GM18519 (cell line): Measurements from ENCODE around the gene SPECC1L.
"Not testable (repeated sequence)": the region's sequence is repeated elsewhere in the genome, so short reads cannot be mapped to it uniquely, and the experiment has no call there.

Source experiments
- ATAC-seq: cut with Tn5 transposase; IDR thresholded peaks from one replicate; pipeline ENCODE4 v1.9.1; 2021; ENCODE audit warnings: mild to moderate bottlenecking, moderate library complexity; ENCODE audit not compliant: unreplicated experiment, low FRiP score

Gene SPECC1L

DNA sequence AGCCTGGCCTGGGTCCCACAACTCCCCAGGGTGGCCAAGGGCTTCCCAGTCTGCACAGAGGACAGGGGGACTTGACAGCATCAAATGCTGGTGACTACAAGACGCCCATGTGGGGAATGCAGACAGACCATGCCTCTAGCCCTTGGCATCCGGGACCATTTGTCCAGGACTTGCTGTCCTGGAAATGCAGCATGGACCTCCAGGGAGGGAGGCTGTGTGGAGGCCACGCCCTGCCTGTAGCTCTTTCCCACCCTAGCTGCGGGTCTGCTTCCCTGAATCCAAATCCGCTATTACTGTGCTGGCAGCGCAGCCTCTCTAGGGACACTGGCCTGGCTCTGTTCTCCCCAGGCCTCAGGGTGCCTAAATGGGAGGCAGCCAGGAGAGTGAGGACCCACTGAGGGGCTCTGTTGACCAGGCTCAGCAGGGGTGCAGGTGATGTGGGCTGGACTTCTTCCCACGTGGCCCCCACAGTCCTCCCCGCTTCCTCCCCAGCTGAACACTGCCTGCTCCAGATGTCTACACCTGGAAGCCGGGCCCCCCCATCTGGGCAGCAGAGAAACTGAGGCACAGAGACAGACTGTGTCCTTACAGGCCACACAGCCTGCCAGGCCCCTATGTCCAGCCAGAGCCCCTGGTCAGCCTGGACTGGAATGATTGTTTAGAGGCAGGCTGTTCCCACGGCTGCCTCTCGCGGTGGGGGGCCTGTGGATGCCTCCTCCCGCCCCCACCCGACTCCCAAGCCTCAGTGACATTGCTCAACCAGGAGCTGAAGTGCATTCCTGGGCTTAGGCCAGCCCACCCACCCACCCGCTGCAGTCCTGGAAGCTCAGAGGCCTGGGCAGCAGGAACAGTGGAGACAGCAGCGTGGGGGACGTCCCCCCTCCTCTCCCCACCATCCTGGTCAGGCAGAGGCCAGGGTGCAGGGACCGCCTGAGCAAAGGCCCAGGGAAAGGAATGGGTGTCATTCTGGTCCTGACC lies 24.8 kb upstream of the SPECC1L start:
- ATAC-seq, result not testable (repeated sequence)

DNA sequence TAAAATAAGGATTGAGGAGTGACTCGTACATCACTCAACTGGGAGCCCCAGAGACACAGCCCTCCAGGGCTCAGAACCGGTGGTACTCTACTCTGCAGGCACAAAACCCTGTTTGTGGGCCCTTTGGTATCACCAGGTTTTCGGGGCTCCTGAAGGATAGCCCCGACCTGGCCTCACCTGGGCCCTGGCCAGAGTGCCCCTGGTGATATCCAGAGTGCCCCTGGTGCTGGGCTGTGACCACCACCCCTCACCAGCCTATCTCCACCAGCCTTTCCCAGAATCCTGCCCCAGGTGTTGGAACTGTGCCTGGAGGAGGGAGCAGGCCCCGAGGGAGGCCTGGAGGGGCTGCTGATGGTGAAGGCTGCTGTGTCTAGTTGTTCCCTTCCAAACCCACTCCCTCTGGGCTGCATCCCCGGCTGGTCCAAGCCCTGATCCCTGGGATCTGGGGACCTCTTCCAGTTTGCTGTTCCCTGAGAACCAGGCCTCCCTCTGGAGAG lies 23.6 kb upstream of the SPECC1L start:
- no peak for ATAC-seq

DNA sequence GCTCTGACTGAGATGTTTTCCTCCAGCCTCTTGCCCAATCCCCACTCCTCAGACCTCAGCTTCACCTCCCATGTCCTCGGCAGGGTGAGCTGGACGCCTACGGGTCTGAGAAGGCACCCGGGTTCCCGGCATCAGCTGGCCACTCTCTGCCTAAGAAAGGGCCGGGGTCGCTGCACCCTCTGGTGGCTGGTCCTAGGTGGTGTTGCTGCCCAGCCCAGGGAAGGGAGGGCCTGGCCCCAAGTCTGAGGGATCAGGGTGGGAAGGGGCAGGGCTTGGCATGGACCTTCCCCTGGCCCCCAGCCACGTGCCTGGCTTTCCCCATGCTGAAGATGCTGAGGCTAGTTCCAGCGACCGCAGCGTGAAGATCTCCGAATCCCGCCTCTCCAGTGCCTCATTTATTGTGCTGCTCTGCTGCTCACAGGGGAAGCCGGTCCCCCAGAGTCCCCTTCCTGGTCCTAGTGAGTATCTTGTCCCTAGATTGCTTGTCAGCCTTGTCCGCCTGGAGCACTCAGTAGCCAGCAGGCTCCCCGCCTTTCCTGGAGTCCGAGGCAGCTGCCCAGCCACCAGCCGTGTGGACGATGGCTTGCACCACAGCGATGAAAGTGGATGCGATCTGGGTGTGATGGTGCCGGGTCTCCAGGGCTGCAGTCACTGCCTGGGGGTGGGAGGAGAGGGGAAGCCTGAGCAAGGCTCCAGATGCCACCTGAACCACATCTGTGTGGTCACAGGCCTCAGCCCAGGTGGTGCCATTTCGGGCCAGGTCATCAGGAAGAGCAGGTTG lies 22.9 kb upstream of the SPECC1L start:
- ATAC-seq, result no peak

DNA sequence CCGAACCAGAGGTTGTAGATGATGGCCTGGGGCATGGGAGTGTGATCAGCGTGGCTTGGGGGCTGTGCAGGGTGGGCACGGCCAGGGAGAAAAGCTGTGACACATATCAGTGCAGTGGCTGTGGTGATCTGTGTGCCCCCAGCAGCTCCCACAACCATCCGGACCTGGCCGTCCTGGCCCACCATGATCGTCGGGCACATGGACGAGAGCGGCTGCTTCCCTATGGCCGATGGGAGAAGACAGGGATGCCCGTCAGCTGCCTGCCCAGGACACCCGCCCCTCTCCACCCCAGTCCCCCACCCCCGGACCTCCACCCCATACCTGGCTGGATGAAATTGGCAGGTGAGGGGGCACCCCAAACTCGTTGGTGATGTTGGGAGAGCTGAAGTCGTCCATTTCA lies 22.0 kb upstream of the SPECC1L start:
- not testable (repeated sequence) for ATAC-seq

DNA sequence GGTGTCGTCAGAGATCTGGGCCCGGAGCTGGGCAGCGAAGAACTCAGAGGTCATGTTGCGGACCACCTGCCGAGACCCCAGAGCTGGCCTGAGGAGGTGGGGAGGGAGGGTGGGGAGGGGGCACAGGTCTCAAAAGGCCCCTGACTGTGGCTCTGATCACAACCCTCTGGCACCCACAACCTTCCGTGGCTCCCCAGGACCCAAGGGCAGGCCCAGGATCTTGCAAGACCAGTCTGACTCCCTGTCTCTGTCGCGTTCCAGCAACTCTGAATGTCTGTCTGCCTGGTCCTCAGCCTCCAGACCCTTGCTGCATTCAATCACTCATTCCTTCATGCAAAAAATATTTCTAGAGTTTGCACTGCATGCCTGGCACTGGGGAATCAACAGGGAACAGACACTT lies 21.2 kb upstream of the SPECC1L start:
- ATAC-seq, result not testable (repeated sequence)

DNA sequence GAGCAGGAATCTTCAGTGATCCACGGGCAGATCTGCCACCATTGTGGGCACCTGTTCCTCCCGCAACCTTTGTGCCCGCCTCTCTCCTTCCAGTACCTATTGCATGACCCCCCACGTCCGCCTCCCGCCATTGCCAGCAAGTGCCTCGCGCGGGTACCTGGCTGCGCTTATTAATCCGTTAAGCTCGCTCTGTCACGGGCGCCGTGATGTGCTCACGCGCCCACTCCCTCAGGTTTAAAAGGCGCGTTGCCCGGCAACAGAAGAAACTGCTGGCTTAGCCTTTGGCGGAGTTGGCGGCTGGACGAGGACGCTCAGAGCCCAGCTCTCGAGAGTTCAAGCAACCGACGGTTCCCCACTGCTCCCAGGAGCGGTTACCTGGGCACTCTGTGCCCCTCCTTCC lies 19.3 kb upstream of the SPECC1L start:
- ATAC-seq, result not testable (repeated sequence)

DNA sequence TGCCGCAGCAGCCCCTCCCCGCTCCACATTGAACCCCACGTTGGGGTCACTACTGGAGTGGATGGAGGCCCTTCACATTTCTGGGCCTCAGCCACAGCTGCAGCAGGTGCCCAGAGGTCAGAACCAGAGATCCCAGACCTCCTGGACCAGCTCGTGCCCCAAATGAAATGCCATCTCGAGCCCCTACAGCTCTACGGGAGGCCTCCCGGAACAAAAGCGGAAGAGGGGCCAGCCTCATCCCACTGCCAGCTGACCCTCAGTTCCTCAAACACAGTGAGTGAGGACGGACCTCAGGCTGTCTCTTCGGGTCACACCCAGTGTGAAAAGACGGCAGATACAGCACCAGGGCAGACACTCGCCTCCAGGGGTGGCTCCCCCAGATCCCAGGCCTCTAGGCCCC lies 17.5 kb upstream of the SPECC1L start:
- ATAC-seq, result not testable (repeated sequence)

DNA sequence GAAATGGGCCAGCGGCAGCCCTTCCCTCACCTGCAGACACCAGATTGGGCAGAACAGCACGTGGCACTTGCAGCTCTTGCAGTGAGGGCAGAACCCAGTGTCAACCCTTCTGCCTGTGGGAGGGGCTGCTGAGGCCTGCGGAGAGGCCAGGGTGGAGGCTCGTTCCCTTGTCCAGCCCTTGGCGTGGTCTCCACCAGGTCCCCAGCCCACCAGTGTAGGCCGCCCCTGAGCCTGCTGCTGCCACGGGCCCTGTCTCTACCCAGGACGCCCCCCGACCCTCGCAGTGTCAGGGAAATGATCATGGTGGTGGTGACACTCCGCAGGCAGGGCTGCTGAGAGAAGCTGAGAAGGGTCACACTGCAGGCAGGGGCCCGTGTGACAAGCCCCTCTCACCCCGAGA lies 14.5 kb upstream of the SPECC1L start:
- not testable (repeated sequence) for ATAC-seq

DNA sequence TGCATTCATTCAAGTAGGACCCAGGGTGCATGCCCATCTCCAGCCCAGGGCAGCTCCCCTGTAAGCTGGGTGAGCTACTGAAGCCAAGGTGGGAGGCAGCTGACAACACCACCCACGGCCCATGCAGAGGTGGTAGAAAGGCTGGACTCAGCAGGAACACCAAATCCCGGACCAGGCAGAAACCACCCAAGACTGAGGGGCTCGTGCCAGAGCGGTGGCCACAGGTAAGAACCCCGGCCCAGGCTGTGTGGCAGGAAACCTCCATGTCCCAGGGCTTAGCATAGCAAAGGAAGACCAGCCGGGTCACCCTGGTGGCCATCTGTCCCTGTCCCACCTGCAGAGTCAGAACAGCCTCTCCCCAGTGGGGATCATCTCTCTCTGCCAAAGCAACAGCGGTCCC lies 13.9 kb upstream of the SPECC1L start:
- ATAC-seq, result not testable (repeated sequence)

DNA sequence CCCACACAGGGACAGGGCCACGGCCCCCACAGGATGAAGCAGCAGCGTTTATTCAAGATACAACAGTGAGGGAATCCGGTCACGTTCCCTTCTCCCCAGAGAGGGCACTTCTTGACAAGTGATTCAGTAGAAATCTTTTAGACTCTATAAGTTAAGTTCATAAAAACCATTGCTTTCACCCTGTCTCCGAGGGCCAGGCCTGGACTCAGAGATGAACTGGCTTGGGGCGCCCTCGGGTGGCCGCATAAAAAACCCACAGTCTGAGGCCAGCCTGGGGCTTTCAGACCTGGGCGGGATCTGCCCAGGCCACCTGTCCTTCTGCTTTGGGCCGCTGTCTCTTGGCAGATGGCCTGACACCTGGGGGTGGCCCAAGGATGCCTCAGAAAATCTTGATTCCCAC lies 11.2 kb upstream of the SPECC1L start:
- ATAC-seq, result not testable (repeated sequence)

DNA sequence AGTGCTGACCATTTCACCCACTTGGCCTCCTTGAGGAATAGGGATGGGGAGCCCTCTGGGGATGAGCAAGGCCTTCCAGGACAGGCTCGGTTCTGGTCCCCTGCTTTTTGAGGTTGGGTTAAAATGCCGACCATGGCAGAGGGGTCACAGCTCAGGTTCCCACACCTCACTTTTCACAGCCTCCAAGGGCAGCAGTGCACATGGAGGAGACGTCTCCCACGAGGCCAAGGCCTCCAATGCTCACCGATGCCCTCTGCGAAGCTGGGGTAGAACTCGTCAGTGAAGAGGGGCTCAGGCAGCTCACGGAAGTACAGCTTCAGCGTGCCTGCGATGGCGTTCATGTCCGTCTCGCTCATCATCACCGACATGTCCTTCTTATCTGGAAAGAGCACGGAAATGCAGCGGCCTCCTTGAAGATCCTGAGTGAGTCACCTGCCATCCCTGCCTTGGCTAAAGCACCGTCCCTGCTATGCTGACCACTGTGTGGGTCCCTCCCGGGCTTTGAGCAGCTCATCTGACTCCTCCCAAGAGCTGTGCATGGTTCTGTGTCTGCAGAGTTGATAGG lies 8.4 kb upstream of the SPECC1L start:
- not testable (repeated sequence) for ATAC-seq

DNA sequence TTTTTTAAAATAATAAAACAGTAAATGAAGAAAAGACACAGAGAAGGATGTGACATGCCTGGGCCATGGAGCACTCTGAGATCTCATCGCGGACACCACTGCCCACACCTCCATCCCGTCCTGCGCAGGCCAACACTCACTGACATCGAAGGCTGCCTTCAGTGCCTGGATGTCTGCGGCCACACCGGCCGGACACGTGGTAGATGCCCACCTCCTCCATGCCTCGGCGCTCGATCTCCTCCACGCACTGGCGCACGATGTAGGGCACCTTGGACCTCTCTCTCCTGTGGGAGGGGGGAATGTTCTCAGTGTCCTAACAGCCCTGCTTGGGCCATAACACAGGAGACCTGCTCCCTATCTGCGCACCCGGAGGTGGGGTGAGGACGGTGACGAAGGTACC lies 7.2 kb upstream of the SPECC1L start:
- not testable (repeated sequence) for ATAC-seq

DNA sequence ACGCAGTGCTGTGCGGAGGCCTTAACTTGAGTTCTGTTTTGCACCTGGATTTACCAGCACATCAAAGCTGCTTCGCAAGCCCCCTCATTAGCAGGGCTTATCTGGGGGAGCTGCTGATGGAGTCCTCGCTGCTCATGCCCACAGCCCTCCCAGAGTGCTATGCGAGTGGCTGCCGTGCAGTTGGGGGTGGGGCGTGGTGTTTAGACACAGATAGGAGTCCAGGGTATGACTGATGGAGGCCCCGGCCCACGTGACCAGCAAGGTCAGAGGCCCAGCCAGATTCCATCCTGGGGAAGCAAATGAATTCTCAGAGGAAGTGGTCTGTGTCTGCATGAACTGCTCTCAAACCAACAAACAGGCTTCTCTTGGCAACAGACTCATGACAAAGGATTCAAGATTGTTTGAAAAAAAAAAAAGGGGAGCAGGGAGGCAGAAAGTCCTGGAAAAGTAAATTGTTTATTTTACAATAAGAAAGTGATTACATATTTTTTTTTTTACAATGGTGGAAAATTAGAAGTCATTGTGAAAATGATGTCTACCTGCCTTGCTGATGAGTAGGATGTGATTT lies 6.2 kb upstream of the SPECC1L start:
- not testable (repeated sequence) for ATAC-seq

DNA sequence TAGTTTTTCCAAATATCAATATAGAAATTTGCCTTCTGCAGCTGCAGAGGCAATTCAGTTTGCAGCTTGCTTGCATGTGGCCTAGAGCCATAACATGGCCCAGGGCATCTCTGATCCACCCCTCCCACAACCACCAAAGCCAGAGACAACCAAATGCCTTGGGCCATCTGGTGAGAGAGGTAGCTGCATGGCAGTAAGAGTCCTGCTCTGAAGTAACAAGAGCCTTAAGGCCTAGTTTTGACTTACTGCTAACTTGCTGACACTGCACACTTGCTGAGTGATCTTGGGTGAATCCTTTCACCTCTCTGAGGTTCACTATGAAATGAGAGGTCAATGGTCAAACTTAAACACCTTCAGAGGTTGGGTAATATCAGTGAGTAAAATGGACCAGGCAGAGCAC lies 4.9 kb upstream of the SPECC1L start:
- no peak for ATAC-seq

DNA sequence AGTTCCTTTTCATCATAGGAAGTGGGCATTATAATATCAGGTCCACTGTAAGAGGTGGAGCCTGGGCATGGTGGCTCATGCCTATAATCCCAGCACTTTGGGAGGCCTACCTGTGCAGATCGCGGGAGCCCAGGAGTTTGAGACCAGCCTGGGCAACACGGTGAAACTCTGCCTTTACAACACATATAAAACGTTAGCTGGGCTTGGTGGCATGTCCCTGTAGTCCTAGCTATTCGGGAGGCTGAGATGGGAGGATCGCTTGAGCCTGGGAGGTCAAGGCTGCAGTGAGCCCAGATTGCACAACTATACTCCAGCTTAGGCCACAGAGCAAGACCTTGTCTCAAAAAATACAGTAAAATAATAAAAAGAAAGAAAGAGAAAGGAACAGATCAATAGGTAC lies 4.1 kb upstream of the SPECC1L start:
- ATAC-seq, result not testable (repeated sequence)

DNA sequence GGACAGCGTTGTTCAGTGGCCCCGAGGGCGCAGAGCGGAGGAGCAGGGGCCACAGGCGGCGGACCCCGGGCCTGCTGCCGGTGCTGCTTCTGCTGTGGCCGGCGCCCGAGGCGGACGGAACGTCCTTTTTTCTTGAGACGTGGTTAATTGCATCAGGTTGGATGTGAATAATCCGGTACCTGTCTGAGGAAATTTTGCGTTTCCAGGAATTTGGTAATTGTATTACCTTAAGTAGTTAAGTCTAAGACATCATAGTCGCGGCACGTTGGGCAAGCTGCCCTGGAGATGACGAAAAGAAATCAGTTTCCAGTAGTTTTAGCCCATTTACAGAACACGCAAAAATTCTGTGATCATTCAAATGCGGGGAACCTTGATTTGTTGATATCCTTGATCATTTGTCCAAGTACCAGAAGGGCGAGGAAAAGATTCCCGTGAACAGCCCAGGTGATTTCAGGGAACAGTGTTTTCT lies 789 bp downstream of the SPECC1L start:
- ATAC-seq, result no peak

DNA sequence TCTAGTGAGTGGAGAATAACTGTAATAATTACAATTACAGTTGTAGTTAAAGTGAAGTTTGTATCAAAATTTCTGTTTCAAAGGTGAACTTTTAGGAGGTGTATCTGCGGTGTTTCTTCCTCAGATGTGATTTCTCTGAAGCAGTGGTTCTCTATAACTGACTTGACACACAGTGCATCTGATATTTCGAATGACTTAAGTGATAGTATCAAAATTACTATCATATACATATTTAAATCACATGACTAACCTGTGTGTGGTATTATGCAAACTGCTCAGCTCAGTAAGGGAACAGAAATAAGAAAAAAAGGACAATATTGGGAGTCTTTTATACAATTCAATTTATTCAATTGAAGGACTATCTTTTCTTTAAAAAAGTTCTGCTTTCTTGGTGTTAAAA lies 2.4 kb downstream of the SPECC1L start:
- ATAC-seq, result not testable (repeated sequence)

DNA sequence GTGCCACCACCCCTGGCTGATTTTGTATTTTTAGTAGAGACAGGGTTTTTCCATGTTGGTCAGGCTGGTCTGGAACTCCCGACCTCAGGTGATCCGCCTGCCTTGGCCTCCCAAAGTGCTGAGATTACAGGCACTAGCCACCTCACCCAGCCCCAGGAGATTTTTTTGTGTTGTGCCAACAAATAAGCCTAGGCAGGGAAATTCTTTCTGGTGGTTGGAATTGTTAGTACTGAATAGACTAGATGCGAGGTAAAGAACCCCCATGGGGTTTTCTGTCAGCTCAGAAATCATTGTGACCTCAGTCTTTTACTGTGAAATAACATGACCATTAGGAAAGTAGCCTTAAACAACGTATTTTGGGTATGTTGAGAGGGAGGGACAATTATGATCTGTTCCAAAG lies 3.3 kb downstream of the SPECC1L start:
- not testable (repeated sequence) for ATAC-seq

DNA sequence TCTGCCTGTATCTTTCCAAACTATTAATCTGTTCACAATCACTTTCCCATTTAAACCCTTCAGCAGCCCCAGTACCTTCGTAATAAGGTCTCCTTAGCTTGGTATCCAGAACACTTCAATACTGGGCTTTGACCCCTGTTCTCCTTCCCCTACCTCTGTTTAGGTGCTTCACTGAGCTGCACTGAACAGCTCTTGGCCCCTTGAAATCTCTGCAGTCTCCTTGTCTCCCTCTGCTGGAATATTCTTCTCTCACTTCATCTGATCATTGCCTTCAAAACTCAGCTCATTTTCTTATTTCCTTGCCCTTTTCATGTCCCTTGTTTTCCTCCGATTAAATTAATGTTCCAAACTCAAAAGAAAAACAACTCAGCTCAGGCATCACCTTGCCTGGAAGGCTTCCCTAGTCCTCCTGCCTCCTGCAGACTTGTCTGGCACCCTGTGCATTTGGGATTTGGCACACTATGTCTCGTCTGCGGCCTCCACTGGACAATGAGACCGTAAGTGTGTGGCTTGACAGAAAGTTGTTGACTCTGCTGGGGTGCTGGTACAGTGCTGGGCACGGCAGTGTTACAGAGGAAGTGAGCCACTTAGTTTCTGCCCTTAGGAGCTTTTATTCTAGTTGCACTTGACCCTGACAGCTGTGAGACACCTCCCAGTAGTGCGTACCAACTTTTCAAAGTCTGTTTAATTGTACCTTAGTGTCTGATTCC lies 4.2 kb downstream of the SPECC1L start:
- ATAC-seq, result not testable (repeated sequence)

DNA sequence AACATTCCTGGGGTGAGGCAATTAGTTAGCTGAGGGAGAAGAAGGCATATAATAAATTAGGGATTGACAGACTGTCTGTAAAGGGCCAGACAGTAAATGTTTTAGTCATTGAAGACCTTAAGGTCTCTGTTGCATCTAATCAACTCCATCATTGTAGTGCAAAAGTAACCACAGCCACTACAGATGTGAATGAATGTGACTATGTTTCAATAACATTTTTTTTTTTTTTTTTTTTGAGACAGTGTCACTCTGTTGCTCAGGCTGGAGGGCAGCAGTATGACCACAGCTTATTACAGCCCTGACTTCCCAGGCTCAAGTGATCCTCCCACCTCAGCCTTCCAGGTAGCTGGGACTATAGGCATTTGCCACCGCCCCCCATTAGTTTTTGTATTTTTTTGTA lies 9.7 kb downstream of the SPECC1L start:
- ATAC-seq, result not testable (repeated sequence)
